H9 (cell line): Measurements from ENCODE around the gene HAUS7. TPM values are rescaled to one million over a fixed set of nuclear protein-coding genes. Genes with fewer than 3 reads are reported as not detected.

Source experiments
- DNase-seq: peaks from one replicate; pipeline ENCODE4 v3.0.0-alpha.2; 2017
- H2AFZ ChIP-seq: one replicate; pipeline ENCODE4 v1.6.1; 2013; ENCODE audit warnings: mild to moderate bottlenecking, low read length, control low read depth, moderate library complexity
- H2AK5ac ChIP-seq: 2 replicates; pipeline ENCODE4 v1.6.1; 2013; ENCODE audit warnings: low read length, control low read depth, mixed read lengths; ENCODE audit not compliant: insufficient read length
- H2BK120ac ChIP-seq: one replicate; pipeline ENCODE4 v1.6.1; 2013; ENCODE audit warnings: low read depth, mild to moderate bottlenecking, low read length, control low read depth, inconsistent platforms; ENCODE audit not compliant: poor library complexity, severe bottlenecking
- H2BK12ac ChIP-seq: 2 replicates; pipeline ENCODE4 v1.6.1; 2013; ENCODE audit warnings: low read length, control low read depth, mixed read lengths, low read depth; ENCODE audit not compliant: insufficient read length
- H2BK15ac ChIP-seq: 2 replicates; pipeline ENCODE4 v1.6.1; 2013; ENCODE audit warnings: low read depth, low read length, control low read depth
- H2BK20ac ChIP-seq: one replicate; pipeline ENCODE4 v1.6.1; 2013; ENCODE audit warnings: low read depth, mild to moderate bottlenecking, low read length, control low read depth, inconsistent platforms; ENCODE audit not compliant: poor library complexity, severe bottlenecking
- H2BK5ac ChIP-seq: 2 replicates; pipeline ENCODE4 v1.6.1; 2013; ENCODE audit warnings: low read length, control low read depth, mixed read lengths; ENCODE audit not compliant: insufficient read length
- H3K14ac ChIP-seq: 2 replicates; pipeline ENCODE4 v1.6.1; 2013; ENCODE audit warnings: low read length, control low read depth; ENCODE audit not compliant: insufficient read depth
- H3K18ac ChIP-seq: 2 replicates; pipeline ENCODE4 v1.6.1; 2013; ENCODE audit warnings: low read depth, mild to moderate bottlenecking, mixed read lengths, low read length, control low read depth; ENCODE audit not compliant: insufficient read length
- H3K23ac ChIP-seq: 2 replicates; pipeline ENCODE4 v1.6.1; 2013; ENCODE audit warnings: low read length, control low read depth, mixed read lengths, low read depth; ENCODE audit not compliant: insufficient read length
- H3K23me2 ChIP-seq: 2 replicates; pipeline ENCODE4 v1.6.1; 2013; ENCODE audit warnings: low read depth, mild to moderate bottlenecking, mixed read lengths, low read length, control low read depth; ENCODE audit not compliant: insufficient read length, poor library complexity, severe bottlenecking
- H3K27ac ChIP-seq: 2 replicates; pipeline ENCODE4 v1.5.1; 2013; ENCODE audit warnings: low read length, control low read depth, mixed read lengths, low read depth; ENCODE audit not compliant: insufficient read length
- H3K27me3 ChIP-seq: 2 replicates; pipeline ENCODE4 v1.6.1; 2013; ENCODE audit warnings: low read length, control low read depth, inconsistent platforms; ENCODE audit not compliant: insufficient read depth
- H3K4ac ChIP-seq: 2 replicates; pipeline ENCODE4 v1.6.1; 2013; ENCODE audit warnings: low read depth, mild to moderate bottlenecking, control low read depth, inconsistent platforms, low read length, moderate library complexity
- H3K4me1 ChIP-seq: 2 replicates; pipeline ENCODE4 v1.6.1; 2013; ENCODE audit warnings: low read length, control low read depth, inconsistent platforms; ENCODE audit not compliant: insufficient read depth
- H3K4me2 ChIP-seq: 2 replicates; pipeline ENCODE4 v1.6.1; 2013; ENCODE audit warnings: low read length, control low read depth, mixed read lengths; ENCODE audit not compliant: insufficient read length, insufficient read depth
- H3K56ac ChIP-seq: 2 replicates; pipeline ENCODE4 v1.6.1; 2013; ENCODE audit warnings: low read depth, mild to moderate bottlenecking, mixed read lengths, low read length, control low read depth; ENCODE audit not compliant: insufficient read length
- H3K79me1 ChIP-seq: 2 replicates; pipeline ENCODE4 v1.6.1; 2013; ENCODE audit warnings: low read depth, mild to moderate bottlenecking, moderate library complexity, low read length, control low read depth, inconsistent platforms; ENCODE audit not compliant: insufficient read depth, poor library complexity, severe bottlenecking
- H3K79me2 ChIP-seq: 2 replicates; pipeline ENCODE4 v1.6.1; 2013; ENCODE audit warnings: low read length, control low read depth, inconsistent platforms; ENCODE audit not compliant: insufficient read depth
- H3K9ac ChIP-seq: 2 replicates; pipeline ENCODE4 v1.6.1; 2013; ENCODE audit warnings: low read length, control low read depth, mixed read lengths; ENCODE audit not compliant: insufficient read length; ENCODE audit errors: extremely low read depth
- H3K9me3 ChIP-seq: one replicate; pipeline ENCODE4 v1.6.1; 2013; ENCODE audit warnings: low read depth, low read length, inconsistent platforms; ENCODE audit not compliant: control insufficient read depth
- H3T11ph ChIP-seq: one replicate; pipeline ENCODE4 v1.6.1; 2013; ENCODE audit warnings: mild to moderate bottlenecking, low read length, control low read depth, inconsistent platforms
- H4K20me1 ChIP-seq: one replicate; pipeline ENCODE4 v1.6.1; 2013; ENCODE audit not compliant: control insufficient read depth, insufficient read length, insufficient read depth
- H4K5ac ChIP-seq: 2 replicates; pipeline ENCODE4 v1.6.1; 2013; ENCODE audit warnings: low read depth, mild to moderate bottlenecking, mixed read lengths, low read length, control low read depth; ENCODE audit not compliant: insufficient read length
- H4K8ac ChIP-seq: replicated peaks from 2 replicates; pipeline ENCODE4 v1.6.1; 2013; ENCODE audit warnings: low read length, control low read depth, mixed read lengths, low read depth; ENCODE audit not compliant: insufficient read length
- H4K91ac ChIP-seq: 2 replicates; pipeline ENCODE4 v1.6.1; 2013; ENCODE audit warnings: low read depth, mild to moderate bottlenecking, moderate library complexity, mixed read lengths, low read length, control low read depth; ENCODE audit not compliant: insufficient read length
- H3K27ac Mint-ChIP-seq, 3 experiments: 2 replicates in 2 of 3; 3 replicates in 1 of 3; pipeline ENCODE4 v1.8.0; 2020 to 2021; ENCODE audit warnings: mixed read lengths in 3 of 3, mild to moderate bottlenecking in 1 of 3, moderate library complexity in 1 of 3
- H3K27me3 Mint-ChIP-seq: 2 replicates; pipeline ENCODE4 v1.8.0; 2021; ENCODE audit warnings: low read depth, mild to moderate bottlenecking, moderate library complexity, mixed read lengths
- H3K36me3 Mint-ChIP-seq, 3 experiments: 2 replicates in 2 of 3; 3 replicates in 1 of 3; pipeline ENCODE4 v1.8.0; 2020 to 2021; ENCODE audit warnings: low read depth in 3 of 3, mixed read lengths in 3 of 3; ENCODE audit not compliant: insufficient read depth in 1 of 3
- H3K4me1 Mint-ChIP-seq, 2 experiments: 2 replicates each; pipeline ENCODE4 v1.8.0; 2020; ENCODE audit warnings: mixed read lengths in 2 of 2
- H3K4me3 Mint-ChIP-seq, 2 experiments: 2 replicates in 1 of 2; 3 replicates in 1 of 2; pipeline ENCODE4 v1.8.0; 2020 to 2021; ENCODE audit warnings: mild to moderate bottlenecking in 2 of 2, mixed read lengths in 2 of 2, moderate library complexity in 1 of 2
- H3K9me3 Mint-ChIP-seq, 2 experiments: 2 replicates in 1 of 2; 3 replicates in 1 of 2; pipeline ENCODE4 v1.8.0; 2020; ENCODE audit warnings: mild to moderate bottlenecking in 2 of 2, mixed read lengths in 2 of 2, moderate library complexity in 1 of 2
- CTCF ChIP-seq: fragments of 200-600 bp; sonication (generic); conservative IDR thresholded peaks from 3 replicates; pipeline ENCODE4 v1.8.0; 2021; ENCODE audit warnings: antibody characterized with exemption, mild to moderate bottlenecking
- WGBS: extraction: QIAGEN DNeasy Blood & Tissue Kit; methylation state at CpG from one replicate; pipeline ENCODE4 v1.1.7; 2013; ENCODE audit warnings: missing lambda C conversion rate, low lambda C conversion rate, mixed read lengths; ENCODE audit not compliant: insufficient read length; ENCODE audit errors: extremely low coverage; 5-methylcytosine and 5-hydroxymethylcytosine counted together
- total RNA-seq: library from RNA; stranded (reverse); gene quantifications from 2 replicates; pipeline ENCODE4 v1.2.1, GENCODE V29; 2021

HAUS7 gene
- total RNA-seq, 1 experiment from 2014 or later: 45.3 TPM

DNA sequence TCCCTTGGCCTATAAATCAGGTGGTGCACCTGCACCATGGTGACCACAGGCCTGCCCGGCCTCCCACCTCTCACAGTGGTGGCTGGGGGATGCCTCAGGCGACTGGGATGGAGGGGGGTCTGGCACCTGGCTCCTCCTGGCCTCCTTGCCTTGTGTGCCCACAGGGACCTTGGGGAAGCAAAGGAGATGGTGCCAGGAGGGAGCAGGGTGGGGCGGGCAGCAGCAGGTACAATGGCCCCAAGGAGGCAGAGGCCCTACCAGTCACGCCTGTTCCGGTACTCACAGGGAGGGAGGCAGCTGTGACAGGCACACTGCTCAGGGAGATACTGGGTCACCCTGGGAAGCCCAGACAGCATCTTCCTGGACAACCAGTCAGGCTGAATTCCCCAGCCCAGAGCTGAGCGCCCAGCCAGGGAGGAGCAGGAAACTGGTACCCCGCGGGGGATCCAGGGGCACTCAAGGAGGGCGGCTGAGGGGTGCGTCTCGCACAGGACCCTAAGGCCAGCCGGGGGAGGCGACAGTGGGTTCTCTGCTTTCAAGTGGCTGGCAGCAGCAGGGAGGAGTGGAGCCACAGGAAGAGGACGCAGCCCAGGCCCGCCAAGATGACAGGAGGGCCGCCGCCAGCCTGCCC, 23.3 kb downstream of the HAUS7 start:
- Histone ChIP-seq H3K18ac (no peak overlapping the region), H3K9ac (no peak overlapping the region), H2BK120ac (no peak overlapping the region), H2AFZ (no peak overlapping the region), H2BK20ac (no peak overlapping the region), H4K8ac (no peak overlapping the region), H3K56ac (no peak overlapping the region), H3K27ac (no peak overlapping the region), H3T11ph (no peak overlapping the region), H3K79me1 (no peaks in the 10 kb centered on the region), H2BK15ac (no peak overlapping the region), H3K9me3 (peaks cover 22% of the 10 kb centered on the region), H3K79me2 (no peaks in the 10 kb centered on the region), H3K27me3 (no peaks in the 10 kb centered on the region), H4K5ac (no peak overlapping the region), H4K91ac (no peak overlapping the region), H3K14ac (no peak overlapping the region), H3K23me2 (no peaks in the 10 kb centered on the region), H2AK5ac (no peak overlapping the region), H4K20me1 (no peaks in the 10 kb centered on the region), H3K4me2 (no peak overlapping the region), H3K4me1 (no peaks in the 10 kb centered on the region), H3K4ac (no peak overlapping the region), H2BK12ac (no peak overlapping the region), H3K23ac (no peak overlapping the region), H2BK5ac (no peak overlapping the region)
- H3K27ac Mint-ChIP-seq: no peak overlapping the region
- H3K4me1 Mint-ChIP-seq: no peaks in the 10 kb centered on the region
- H3K4me3 Mint-ChIP-seq: no peak overlapping the region
- H3K9me3 Mint-ChIP-seq: peaks cover 49 to 66% of the 10 kb centered on the region in 2 experiments
- no CpG with 5 or more reads among the region's 17 CpGs for whole genome bisulfite sequencing
- DNase-seq: no peak
- H3K36me3 Mint-ChIP-seq: peaks cover 10 to 18% (median 18%) of the 10 kb centered on the region in 3 experiments; a peak in 5 of 7 replicates
- no peak for TF ChIP-seq CTCF
- peaks cover 1% of the 10 kb centered on the region; the same call in 1 of the 2 replicates for H3K27me3 Mint-ChIP-seq
